ENCODE data around the gene TEX22.

The TEX22 gene, protein sequence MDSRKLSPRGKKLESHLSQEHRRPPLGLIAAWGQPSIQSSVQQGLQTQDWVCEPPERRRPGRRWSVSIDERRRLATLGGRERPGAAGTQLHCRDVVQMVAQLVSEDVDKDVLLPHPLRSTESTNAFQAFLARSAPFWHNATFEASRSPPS

DNA sequence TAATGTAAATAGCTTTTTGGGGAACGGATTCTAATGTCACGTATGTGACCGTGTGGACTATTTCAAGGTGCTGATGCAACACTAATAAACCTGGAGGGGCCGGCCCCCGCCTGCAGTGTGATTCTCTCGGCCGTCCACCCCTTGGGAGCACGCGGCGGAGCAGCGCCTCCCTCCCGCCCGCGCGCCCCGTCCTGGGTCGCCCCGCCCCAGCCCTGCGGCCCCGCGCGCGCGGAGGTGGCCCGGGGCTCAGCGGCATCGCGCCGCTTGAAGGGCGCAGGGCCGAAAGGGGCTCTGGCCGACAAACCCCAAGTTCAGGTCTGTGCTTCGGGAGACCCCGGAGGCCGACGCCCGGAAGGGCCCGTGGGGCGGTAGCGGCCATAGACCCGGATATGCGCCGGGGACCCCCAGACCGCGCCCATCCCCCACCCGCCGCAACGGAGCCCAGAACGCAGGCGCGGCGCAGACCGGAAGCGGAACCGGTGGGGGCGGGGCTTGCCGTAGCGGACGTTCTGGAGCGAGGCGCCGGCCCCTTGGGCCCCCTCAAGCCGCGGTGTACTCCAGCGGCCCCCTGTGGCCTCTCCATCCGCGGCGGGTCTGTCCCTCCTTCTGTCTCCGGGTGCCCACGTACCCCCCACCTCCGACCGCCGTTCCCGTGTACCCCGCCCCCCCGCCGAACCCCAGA lies at the start of gene TEX22:
Gene TEX22, plus strand, starts transcription at position 495 of the 682 bp plus-strand sequence. CDS start 803 bp downstream, outside the sequence.
- H3K9me3 Mint-ChIP-seq = peaks cover 8 to 13% of the 10 kb centered on the region in 2 donors
- H3K4me3 Mint-ChIP-seq = peak within 1 kb of the TSS; percentile 95 to 99
- ATAC-seq (peak; percentile 88), DNase-seq (peak; percentile 93 to 94)
- no peaks in the 10 kb centered on the region for H3K27me3 Mint-ChIP-seq
- peak within 1 kb of the TSS; percentile 98 to 99 for H3K27ac Mint-ChIP-seq
- H3K4me1 Mint-ChIP-seq = peaks cover 31% of the 10 kb centered on the region

DNA sequence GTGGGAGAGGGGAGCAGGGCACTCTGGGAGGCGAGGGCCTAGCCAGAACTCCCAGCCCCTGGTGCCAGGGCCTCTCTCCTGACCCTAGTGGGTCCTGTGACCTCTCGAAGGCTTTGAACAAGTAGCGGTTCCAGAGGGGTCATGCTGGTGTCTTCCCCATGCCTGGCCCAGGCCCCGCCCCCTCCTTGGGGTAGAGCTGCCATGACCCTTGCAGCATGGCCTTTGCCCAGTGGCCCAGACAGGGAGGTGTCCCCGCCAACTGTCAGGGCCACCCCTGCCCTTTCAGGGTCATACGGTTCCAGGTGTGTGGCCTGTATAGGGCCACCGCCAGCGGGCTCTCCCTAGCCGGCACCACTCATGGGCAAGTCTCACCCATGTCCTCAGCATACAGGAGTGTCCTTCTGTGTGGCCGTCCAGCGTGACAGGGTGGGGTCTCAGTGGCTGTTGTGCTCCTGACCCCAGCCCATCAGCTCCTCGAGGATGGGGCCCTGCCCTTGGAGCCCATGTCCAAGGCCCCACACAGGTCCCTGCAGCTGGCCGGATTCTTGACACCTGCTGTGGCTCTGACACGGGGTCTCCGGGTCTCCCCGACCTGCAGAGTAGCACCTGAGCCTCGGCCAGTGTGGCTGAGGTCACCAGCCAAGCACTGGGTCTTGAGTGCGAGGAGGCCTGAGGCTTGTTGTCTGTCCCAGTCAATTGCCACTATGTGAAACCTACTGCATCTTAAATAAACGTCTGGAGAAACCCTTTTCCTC lies 49.2 kb upstream of the TEX22 start:
- Mint-ChIP-seq H3K9me3 (peaks cover 5 to 7% of the 10 kb centered on the region in 2 donors), H3K27ac (no peak overlapping the region), H3K4me1 (peaks cover 6% of the 10 kb centered on the region), H3K27me3 (no peaks in the 10 kb centered on the region), H3K4me3 (no peak overlapping the region)
- no peak for DNase-seq
- no peak for ATAC-seq

DNA sequence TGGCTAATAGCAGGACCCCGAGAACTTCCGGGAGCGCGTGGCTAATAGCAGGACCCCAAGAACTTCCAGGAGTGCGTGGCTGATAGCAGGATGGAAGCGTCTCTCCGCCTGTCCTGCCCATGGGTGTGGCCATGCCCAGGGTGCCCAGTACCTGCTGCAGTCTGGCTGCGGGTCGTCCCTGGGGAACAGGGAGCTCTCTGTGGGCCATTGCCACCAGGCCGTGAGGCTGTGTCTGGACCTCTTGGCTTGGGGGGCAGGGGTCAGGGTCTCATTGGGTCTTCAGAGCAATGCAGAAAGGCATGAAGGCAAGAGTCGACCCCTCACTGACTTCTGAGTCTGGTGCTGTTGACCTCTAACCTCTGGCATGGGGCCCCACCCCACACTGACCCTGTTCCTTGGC lies 48.3 kb upstream of the TEX22 start:
- Mint-ChIP-seq H3K9me3 (peaks cover 5 to 7% of the 10 kb centered on the region in 2 donors), H3K4me3 (no peak overlapping the region), H3K27me3 (no peaks in the 10 kb centered on the region), H3K4me1 (peaks cover 6% of the 10 kb centered on the region), H3K27ac (no peak overlapping the region)
- no peak for ATAC-seq
- no peak for DNase-seq

DNA sequence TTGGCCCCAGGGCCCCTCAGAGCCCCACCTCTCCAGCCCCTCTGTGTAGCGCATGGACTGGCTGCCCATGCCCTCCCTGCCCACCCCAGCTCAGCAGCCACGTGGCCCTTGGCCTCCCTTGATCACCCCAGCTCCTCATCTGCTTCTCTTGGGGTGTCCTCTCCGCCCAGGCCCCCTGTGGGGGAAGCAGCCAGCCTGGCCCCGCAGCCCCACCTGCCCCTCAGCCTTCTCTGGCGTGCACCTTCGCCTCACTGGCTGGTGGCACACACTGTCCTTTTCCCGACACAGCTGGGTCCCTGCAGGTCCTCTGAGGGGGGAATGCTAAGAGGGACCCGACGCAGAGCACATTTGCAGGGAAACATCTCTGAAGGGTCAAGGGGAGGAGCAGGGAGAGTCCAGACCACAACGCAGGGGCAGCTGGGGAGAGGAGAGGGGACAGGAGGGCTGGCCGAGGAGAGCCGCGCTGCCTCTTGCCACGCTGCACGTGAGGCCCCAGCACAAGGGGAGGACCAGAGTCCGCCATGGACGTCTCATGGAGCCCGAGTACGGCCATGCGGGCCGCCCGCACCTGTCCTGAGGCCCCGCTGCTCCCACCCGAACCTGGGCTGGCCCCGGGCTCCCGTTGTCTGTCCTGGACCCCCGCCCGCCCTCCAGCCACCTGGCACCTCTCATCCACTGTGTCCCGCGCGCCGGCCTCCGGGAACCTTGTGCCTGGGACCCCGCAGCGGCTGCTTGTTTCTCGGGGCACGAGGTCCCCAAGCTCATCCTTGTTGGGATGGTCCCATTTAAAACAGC lies 47.7 kb upstream of the TEX22 start:
- peaks cover 2 to 4% of the 10 kb centered on the region in 2 donors for H3K9me3 Mint-ChIP-seq
- ATAC-seq = no peak
- no peak overlapping the region for H3K4me3 Mint-ChIP-seq
- H3K4me1 Mint-ChIP-seq = peaks cover 6% of the 10 kb centered on the region
- no peak overlapping the region for H3K27ac Mint-ChIP-seq
- DNase-seq = no peak
- H3K27me3 Mint-ChIP-seq = no peaks in the 10 kb centered on the region

DNA sequence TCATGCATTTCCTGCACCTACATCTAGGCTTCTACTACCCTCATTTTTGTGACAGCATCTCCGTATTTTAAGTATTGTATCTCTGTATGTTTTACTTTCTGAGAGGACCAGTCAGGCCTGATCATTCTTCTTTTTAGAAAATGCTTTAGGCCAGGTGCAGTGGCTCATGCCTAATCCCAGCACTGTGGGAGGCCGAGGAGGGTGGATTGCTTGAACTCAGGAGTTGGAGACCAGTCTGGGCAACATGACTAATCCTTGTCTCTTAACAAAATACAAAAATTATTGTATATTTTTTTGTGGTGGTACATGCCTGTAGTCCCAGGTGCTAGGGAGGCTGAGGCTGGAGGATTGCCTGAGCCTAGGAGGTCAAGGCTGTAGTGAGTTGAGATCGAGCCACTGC lies 46.9 kb upstream of the TEX22 start:
- Mint-ChIP-seq H3K4me1 (peaks cover 6% of the 10 kb centered on the region), H3K9me3 (no peaks in the 10 kb centered on the region), H3K27me3 (no peaks in the 10 kb centered on the region), H3K27ac (no peak overlapping the region), H3K4me3 (no peak overlapping the region)
- DNase-seq = no peak
- no peak for ATAC-seq

DNA sequence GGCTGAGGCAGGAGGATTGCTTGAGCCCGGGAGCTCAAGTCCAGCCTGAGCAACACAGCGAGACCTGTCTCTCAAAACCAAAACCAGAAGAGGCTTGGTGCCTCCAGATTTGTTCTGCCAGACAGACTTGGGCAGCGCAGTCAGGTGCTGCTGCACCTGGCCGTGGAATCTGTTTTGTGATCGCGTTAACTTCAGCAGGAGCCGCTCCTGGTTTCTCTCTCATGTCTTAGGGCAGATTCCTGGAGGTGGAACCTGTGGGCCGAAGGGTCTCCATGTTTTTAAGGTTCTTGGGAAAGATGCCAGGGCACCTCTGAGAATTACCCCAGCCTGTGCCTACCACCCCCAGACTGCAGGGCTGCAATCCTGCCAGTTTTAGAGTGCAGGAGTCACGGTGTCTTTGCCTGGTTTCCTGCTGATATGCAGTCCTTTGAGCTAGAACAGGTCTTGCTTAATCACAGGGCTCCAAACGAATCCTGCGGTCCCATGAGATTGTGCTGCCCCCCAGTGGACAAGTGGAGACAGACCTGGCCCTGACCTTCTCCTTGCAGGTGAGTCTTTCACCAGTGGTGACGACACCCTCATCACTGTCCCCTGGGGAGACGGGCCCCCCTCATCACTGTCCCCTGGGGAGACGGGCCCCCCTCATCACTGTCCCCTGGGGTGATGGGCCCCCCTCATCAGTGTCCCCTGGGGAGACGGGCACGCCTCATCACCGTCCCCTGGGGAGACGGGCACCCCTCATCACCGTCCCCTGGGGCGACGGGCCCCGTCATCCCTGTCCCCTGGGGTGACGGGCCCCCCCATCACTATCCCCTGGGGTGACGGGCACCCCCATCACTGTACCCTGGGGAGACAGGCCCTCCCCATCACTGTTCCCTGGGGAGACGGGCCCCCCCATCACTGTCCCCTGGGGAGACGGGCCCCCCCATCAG lies 46.2 kb upstream of the TEX22 start:
- H3K27me3 Mint-ChIP-seq = no peaks in the 10 kb centered on the region
- peaks cover 6% of the 10 kb centered on the region for H3K4me1 Mint-ChIP-seq
- ATAC-seq = peak; percentile 92
- no peaks in the 10 kb centered on the region for H3K9me3 Mint-ChIP-seq
- no peak overlapping the region for H3K4me3 Mint-ChIP-seq
- H3K27ac Mint-ChIP-seq = no peak overlapping the region
- peak; percentile 85 to 88 for DNase-seq

DNA sequence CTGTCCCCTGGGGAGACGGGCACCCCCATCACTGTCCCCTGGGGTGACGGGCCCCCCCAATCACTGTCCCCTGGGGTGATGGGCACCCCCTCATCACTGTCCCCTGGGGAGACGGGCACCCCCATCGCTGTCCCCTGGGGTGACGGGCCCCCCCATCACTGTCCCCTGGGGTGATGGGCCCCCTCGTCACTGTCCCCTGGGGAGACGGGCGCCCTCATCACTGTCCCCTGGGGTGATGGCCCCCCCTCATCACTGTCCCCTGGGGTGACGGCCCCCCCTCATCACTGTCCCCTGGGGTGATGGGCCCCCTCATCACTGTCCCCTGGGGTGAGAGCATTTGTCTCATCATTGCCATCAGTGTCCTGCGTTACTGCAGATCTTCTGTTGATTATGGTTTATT lies 45.2 kb upstream of the TEX22 start:
- H3K4me3 Mint-ChIP-seq = no peak overlapping the region
- ATAC-seq = no peak
- H3K27ac Mint-ChIP-seq = no peak overlapping the region
- no peaks in the 10 kb centered on the region for H3K27me3 Mint-ChIP-seq
- H3K9me3 Mint-ChIP-seq = no peaks in the 10 kb centered on the region
- no peak for DNase-seq
- peaks cover 6% of the 10 kb centered on the region for H3K4me1 Mint-ChIP-seq

DNA sequence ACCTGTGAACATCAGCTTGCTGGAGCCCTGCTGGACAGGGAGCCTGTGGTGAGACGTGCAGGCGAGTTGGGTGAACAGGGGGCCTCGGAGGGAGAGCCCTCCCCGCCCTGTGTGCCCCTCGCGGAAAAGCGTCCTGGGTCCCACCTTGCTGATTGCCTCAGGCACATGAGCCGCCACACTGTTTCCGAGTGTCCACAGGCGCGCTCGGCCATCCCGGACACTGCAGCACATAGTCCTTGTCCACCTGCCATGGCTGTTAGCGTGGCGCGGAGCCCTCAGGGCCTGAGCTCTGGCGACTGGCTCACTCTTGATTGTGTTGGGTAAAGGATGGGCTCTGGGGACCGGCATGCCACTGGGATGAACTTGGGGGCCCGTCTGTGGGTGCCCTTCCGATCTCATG lies 43.8 kb upstream of the TEX22 start:
- Mint-ChIP-seq H3K27ac (no peak overlapping the region), H3K27me3 (no peaks in the 10 kb centered on the region), H3K4me1 (peaks cover 6% of the 10 kb centered on the region), H3K4me3 (no peak overlapping the region), H3K9me3 (no peaks in the 10 kb centered on the region)
- no peak for ATAC-seq
- no peak for DNase-seq

DNA sequence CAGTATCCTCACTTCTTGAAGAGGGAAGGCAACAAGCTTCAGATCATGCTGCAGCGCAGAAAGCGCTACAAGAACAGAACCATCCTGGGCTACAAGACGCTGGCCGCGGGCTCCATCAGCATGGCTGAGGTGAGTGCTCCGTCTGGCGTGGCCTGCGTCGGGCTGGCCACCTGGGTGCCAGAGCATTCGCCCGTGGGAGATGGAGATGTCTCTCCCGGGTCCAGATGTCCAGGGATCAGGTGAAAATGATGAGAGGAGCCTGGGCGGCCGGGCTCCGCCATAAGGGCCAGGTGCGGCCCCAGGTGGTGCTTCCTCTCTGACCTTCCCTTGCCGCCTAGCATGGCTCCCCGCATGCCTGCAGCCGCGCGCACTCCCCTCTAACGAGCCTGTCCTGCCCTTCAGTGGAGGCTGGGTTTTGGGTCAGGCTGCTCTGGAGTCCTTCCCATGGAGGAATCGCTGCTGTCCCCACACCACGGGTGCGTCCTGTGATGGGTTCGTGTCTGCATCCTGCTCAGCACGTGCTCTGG lies 43.2 kb upstream of the TEX22 start:
- H3K27me3 Mint-ChIP-seq = no peaks in the 10 kb centered on the region
- ATAC-seq (no peak), DNase-seq (no peak)
- H3K4me1 Mint-ChIP-seq = peaks cover 6% of the 10 kb centered on the region
- H3K4me3 Mint-ChIP-seq = no peak overlapping the region
- H3K27ac Mint-ChIP-seq = no peak overlapping the region
- no peaks in the 10 kb centered on the region for H3K9me3 Mint-ChIP-seq

DNA sequence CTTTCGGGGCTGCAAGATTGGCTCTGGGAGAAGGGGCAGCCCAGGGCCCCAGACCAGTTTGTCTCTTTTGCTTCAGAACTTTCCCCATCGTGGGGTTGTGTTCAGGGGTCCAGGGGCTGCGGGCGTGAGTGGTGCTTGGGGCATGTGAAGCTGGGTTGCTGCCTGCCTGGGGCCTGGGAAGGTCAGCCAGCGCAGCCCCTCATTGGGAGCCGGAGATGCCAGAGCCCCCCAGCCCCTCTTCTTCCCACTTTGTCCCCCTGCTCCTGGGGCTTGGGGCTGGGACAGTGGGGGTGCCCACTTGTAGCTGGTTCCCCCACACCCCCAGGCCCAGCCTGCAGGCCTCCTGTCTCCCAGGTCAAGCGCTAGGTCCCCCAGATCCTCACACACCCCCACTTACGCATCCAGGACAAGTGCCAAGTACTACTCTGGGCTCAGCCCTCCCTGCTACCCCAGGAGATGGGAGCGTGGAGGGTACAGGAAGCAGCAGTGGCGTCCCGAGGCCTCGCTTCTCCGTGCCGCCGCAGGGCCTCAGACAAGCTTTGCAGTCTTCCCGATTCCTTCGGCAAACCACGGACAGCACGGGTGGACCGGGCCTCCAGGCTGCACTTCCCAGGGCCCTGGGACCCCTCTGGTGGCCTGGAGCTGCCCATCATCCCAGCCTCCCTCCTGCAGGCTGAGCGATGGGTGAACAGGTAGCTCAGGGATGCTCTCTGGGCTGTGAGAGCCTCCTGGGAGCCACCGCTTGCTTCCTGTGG lies 42.3 kb upstream of the TEX22 start:
- Mint-ChIP-seq H3K4me3 (no peak overlapping the region), H3K4me1 (peaks cover 6% of the 10 kb centered on the region), H3K9me3 (no peaks in the 10 kb centered on the region)

DNA sequence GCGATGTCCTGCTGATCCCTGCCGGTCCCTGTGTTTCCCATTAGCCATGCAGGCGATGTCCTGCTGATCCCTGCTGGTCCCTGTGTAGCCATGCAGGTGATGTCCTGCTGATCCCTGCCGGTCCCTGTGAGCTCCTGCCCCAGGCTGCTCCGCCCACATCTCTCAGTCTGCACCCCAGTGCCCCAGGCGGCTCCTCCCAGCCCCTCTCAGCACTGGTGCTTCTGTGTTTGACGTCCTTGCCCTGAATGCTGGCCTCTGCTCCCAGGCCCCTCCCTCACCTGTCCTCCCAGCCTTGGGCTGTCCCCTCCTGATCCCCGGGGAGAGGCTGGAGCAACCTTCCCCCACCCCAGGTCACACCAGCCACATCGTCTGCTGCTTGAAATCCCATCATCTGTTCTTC lies 41.4 kb upstream of the TEX22 start:
- DNase-seq = no peak
- Mint-ChIP-seq H3K27ac (no peak overlapping the region), H3K27me3 (no peaks in the 10 kb centered on the region), H3K4me3 (no peak overlapping the region), H3K9me3 (no peaks in the 10 kb centered on the region), H3K4me1 (peaks cover 10% of the 10 kb centered on the region)
- ATAC-seq = no peak

More for the DNA sequence above, 42.3 kb upstream of the TEX22 start:
- Mint-ChIP-seq H3K27ac (no peak overlapping the region), H3K27me3 (no peaks in the 10 kb centered on the region)
- no peak for DNase-seq
- no peak for ATAC-seq

DNA sequence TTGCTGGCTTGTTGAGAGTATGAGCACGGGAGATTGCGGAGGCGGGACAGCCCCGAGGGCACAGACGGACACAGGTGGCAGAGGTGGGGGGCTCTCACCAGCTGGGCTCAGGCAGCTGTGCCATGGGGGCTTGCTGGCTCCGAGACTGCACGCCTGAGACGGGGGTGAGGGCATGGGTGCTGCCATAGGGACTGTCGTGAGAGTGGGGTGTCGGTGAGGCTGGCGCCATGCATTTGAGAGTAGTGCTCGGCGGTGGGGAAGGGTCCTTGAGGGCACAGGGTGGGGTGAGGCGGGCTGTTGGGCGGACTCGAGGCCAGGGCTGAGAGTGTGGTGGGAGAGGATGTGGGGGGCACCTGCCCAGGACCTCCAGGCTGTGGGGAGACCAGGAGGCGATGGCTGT lies 40.7 kb upstream of the TEX22 start:
- Mint-ChIP-seq H3K27ac (peak overlapping the region in 1 of 2 donors; percentile 11), H3K4me3 (no peak overlapping the region), H3K9me3 (no peaks in the 10 kb centered on the region), H3K4me1 (peaks cover 10% of the 10 kb centered on the region), H3K27me3 (no peaks in the 10 kb centered on the region)
- DNase-seq (no peak), ATAC-seq (peak; percentile 16)

DNA sequence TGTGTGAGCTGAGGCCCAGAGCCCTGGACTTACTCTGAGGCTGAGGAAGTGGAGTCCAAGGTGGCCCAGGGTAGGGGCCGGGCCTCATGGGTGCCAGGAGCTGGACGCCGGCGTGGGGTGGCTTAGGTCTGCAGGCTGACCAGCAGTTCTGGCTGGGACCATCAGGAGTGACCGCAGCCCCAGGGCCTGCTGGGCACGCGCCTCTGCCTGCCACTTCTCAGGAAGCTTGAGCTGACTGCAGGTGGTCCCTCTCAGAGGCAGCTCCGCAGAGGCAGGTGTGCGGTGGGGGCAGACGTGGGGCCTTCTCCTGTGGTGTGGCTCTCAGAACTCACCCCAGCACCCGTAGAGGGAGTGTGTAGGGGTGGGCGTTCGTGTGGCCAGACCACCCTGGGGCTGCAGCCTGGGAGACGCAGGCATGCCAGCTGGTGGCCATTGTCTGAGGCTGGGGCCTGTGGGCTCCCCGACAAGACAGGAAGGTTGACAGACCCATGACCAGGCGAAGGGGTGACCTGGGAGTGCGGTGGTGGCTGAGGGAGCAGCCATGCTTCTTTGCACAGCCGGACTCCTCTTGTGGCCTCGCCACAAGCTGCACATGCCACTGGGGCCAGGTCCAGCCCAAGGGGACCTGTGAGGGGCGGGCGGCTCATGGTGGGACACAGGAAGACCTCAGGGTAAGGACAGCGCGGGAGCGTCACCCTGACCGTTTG lies 40.0 kb upstream of the TEX22 start:
- H3K9me3 Mint-ChIP-seq = no peaks in the 10 kb centered on the region
- H3K27me3 Mint-ChIP-seq = peaks cover 2% of the 10 kb centered on the region
- DNase-seq = no peak
- H3K27ac Mint-ChIP-seq = no peak overlapping the region
- peaks cover 17% of the 10 kb centered on the region for H3K4me1 Mint-ChIP-seq
- no peak overlapping the region for H3K4me3 Mint-ChIP-seq
- ATAC-seq = peak; percentile 39

Measured in stimulated activated naive CD8-positive, alpha-beta T cell treated with anti-CD3 and anti-CD28 coated beads, Interleukin-15, amount 100 ng/mL, for 72 hours (primary cell).